Activated CD4-positive, alpha-beta memory T cell treated with anti-CD3 and anti-CD28 coated beads, Interleukin-2, amount 10 ng/mL, durations not matched to agents 7 days and 5 days (primary cell): ENCODE results near the gene CFAP299. TPM values are rescaled to one million over a fixed set of nuclear protein-coding genes. Genes with fewer than 3 reads are reported as not detected.

Source experiments
- CTCF ChIA-PET: fragments of 350-600 bp; sonication (Branson Sonifier 250); formaldehyde crosslinking; loops from one replicate; lab custom pipeline; 2021; ENCODE audit warnings: antibody characterized with exemption, inconsistent platforms; lab: Charles Lee
- POLR2A ChIA-PET: fragments of 350-600 bp; sonication (Branson Sonifier 250); formaldehyde crosslinking; loops from one replicate; lab custom pipeline; 2021; ENCODE audit warnings: antibody characterized with exemption; lab: Charles Lee
- DNase-seq: peaks from one replicate; pipeline ENCODE4 v3.0.0-alpha.2; 2020
- H3K27ac Mint-ChIP-seq: one replicate; pipeline ENCODE4 v1.8.0; 2021; ENCODE audit warnings: mild to moderate bottlenecking, mixed read lengths
- H3K27me3 Mint-ChIP-seq: one replicate; pipeline ENCODE4 v1.8.0; 2021; ENCODE audit warnings: mixed read lengths
- H3K36me3 Mint-ChIP-seq: one replicate; pipeline ENCODE4 v1.8.0; 2021; ENCODE audit warnings: low read depth, mixed read lengths
- H3K4me1 Mint-ChIP-seq: one replicate; pipeline ENCODE4 v1.8.0; 2021; ENCODE audit warnings: mixed read lengths
- H3K4me3 Mint-ChIP-seq: one replicate; pipeline ENCODE4 v1.8.0; 2021; ENCODE audit warnings: mild to moderate bottlenecking, mixed read lengths
- H3K9me3 Mint-ChIP-seq: one replicate; pipeline ENCODE4 v1.8.0; 2021; ENCODE audit warnings: mixed read lengths
- total RNA-seq, 2 experiments: library from RNA; stranded (reverse); gene quantifications; one replicate each; pipeline ENCODE4 v1.2.3, GENCODE V29; 2021

Gene CFAP299
- total RNA-seq, 2 experiments from 2014 or later: not detected

DNA sequence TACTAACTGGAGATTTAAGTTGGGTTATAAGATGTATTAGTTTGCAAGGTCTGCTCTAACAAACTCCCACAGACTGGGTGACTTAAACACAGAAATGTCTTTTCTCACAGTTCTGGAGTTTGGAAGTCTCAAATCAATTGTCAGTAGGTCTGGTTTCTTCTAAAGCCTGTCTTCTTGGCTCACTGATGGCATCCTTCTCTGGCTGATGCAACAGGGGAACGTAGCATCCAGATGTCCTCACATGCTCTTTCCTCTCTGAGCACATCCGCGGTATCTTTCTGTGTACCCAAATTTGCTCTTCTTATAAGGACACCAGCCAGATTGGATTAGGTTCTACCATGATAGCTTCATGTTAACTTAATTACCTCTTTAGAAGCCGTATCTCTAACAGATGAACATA is 631.8 kb downstream of the CFAP299 start:
- CTCF ChIA-PET: no interaction called here
- no peaks in the 10 kb centered on the region for H3K36me3 Mint-ChIP-seq
- no peak overlapping the region for H3K4me3 Mint-ChIP-seq
- no peaks in the 10 kb centered on the region for H3K4me1 Mint-ChIP-seq
- peaks cover 3% of the 10 kb centered on the region for H3K27me3 Mint-ChIP-seq
- POLR2A ChIA-PET: no interaction called here
- no peaks in the 10 kb centered on the region for H3K9me3 Mint-ChIP-seq
- DNase-seq: no peak
- no peak overlapping the region for H3K27ac Mint-ChIP-seq

GRCh38 chr4:80980239-80980638 is 644.7 kb downstream of the CFAP299 start:
- no peak overlapping the region for H3K4me3 Mint-ChIP-seq
- H3K27me3 Mint-ChIP-seq: peaks cover 7% of the 10 kb centered on the region
- no peaks in the 10 kb centered on the region for H3K36me3 Mint-ChIP-seq
- ChIA-PET POLR2A (no interaction called here), CTCF (interaction anchor here (1.3 kb wide), 1 partner anchor 10 kb away, joined by 3 read pairs; no protein-coding TSS in a partner anchor)
- DNase-seq: no peak
- no peaks in the 10 kb centered on the region for H3K4me1 Mint-ChIP-seq
- no peaks in the 10 kb centered on the region for H3K9me3 Mint-ChIP-seq
- no peak overlapping the region for H3K27ac Mint-ChIP-seq

GRCh38 chr4:80986011-80986410 is 650.5 kb downstream of the CFAP299 start:
- ChIA-PET CTCF (interaction anchor here (1.2 kb wide), 1 partner anchor 620 kb away, joined by 4 read pairs; no protein-coding TSS in a partner anchor), POLR2A (no interaction called here)
- no peak for DNase-seq
- Mint-ChIP-seq H3K36me3 (no peaks in the 10 kb centered on the region), H3K4me3 (no peak overlapping the region), H3K9me3 (no peaks in the 10 kb centered on the region), H3K4me1 (no peaks in the 10 kb centered on the region), H3K27ac (no peak overlapping the region), H3K27me3 (peaks cover 4% of the 10 kb centered on the region)

GRCh38 chr4:80989921-80990544 is 654.5 kb downstream of the CFAP299 start:
- Mint-ChIP-seq H3K9me3 (no peaks in the 10 kb centered on the region), H3K36me3 (no peaks in the 10 kb centered on the region), H3K27ac (no peak overlapping the region), H3K27me3 (no peaks in the 10 kb centered on the region), H3K4me1 (no peaks in the 10 kb centered on the region), H3K4me3 (no peak overlapping the region)
- ChIA-PET POLR2A (no interaction called here), CTCF (interaction anchor here (0.6 to 2.6 kb wide), 9 partner anchors 10 to 664 kb away, joined by 3 to 16 read pairs (median 3); no protein-coding TSS in a partner anchor)
- DNase-seq: no peak

GRCh38 chr4:80990851-80991250 is 655.3 kb downstream of the CFAP299 start:
- POLR2A ChIA-PET: no interaction called here

DNA sequence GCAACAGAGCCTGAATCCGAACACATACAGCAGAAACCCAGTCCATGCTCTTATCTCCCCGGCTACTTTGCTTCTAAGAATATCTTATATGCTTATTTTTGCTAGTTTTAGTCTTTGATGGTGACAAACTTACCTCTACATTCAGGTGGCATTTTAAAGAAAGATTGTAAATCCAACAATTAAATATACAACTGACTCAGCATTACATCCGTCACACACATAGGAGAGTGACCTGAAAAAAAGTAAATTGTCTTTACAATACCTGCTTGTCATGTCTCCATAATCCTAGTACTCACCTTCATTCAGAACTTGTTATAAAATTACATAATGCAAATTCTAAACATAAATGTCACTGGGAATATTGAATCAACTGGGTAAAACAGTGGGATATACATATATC is 664.4 kb downstream of the CFAP299 start:
- no peaks in the 10 kb centered on the region for H3K4me1 Mint-ChIP-seq
- H3K9me3 Mint-ChIP-seq: peaks cover 3% of the 10 kb centered on the region
- H3K27me3 Mint-ChIP-seq: peaks cover 5% of the 10 kb centered on the region
- H3K36me3 Mint-ChIP-seq: no peaks in the 10 kb centered on the region
- no peak overlapping the region for H3K4me3 Mint-ChIP-seq
- ChIA-PET CTCF (no interaction called here), POLR2A (no interaction called here)
- no peak overlapping the region for H3K27ac Mint-ChIP-seq
- no peak for DNase-seq

More at GRCh38 chr4:80990851-80991250, 655.3 kb downstream of the CFAP299 start:
- DNase-seq: no peak
- Mint-ChIP-seq H3K4me3 (no peak overlapping the region), H3K4me1 (no peaks in the 10 kb centered on the region), H3K27ac (no peak overlapping the region), H3K27me3 (no peaks in the 10 kb centered on the region), H3K9me3 (no peaks in the 10 kb centered on the region), H3K36me3 (no peaks in the 10 kb centered on the region)
- CTCF ChIA-PET: interaction anchor here (0.7 to 2.6 kb wide), 5 partner anchors 10 to 661 kb away, joined by 3 to 7 read pairs (median 3); no protein-coding TSS in a partner anchor

- no peak overlapping the region for H3K27ac Mint-ChIP-seq
- POLR2A ChIA-PET: no interaction called here
These were observed 668.1 kb downstream of the CFAP299 start for GRCh38 chr4:81003597-81004111.

DNA sequence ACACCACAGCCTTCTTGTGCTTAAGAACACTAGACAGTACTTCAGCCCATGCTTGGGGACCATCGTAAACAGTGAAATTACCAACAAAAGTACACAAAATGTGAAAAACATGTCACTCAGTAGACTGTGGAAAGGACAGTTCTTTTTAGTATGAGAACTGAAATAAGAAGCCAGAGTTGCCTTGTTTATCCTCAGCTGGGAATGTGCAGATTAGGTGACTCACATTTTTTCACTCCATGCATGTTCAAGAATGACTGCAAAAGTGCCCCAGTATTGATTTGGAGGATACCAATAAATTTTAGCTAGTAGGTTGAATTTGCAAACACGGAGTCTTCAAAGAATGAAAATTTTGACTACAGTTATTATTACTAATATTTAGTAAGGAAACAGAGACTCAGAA is 671.9 kb downstream of the CFAP299 start:
- H3K4me3 Mint-ChIP-seq: no peak overlapping the region
- peaks cover 4% of the 10 kb centered on the region for H3K9me3 Mint-ChIP-seq
- no peaks in the 10 kb centered on the region for H3K36me3 Mint-ChIP-seq
- no peaks in the 10 kb centered on the region for H3K4me1 Mint-ChIP-seq
- H3K27me3 Mint-ChIP-seq: peaks cover 6% of the 10 kb centered on the region
- ChIA-PET POLR2A (no interaction called here), CTCF (no interaction called here)
- H3K27ac Mint-ChIP-seq: no peak overlapping the region
- DNase-seq: no peak

More at GRCh38 chr4:81003597-81004111, 668.1 kb downstream of the CFAP299 start:
- Mint-ChIP-seq H3K9me3 (peaks cover 4% of the 10 kb centered on the region), H3K4me3 (no peak overlapping the region), H3K36me3 (no peaks in the 10 kb centered on the region), H3K4me1 (no peaks in the 10 kb centered on the region), H3K27me3 (peaks cover 6% of the 10 kb centered on the region)
- CTCF ChIA-PET: no interaction called here
- no peak for DNase-seq

Other genes starting within 250 kb of the CFAP299 start
- gene PRDM8, start 138.2 kb upstream of the CFAP299 start, total RNA-seq: 10 to 100 TPM; 18.9 to 21.9 TPM
- gene FGF5, start 69.1 kb upstream of the CFAP299 start, total RNA-seq: not detected